Mammary epithelial cell (primary cell): Measurements from ENCODE around the gene CDH13.

Experiments used
- CTCF ChIP-seq, 2 donors: IDR thresholded peaks in 1 of 2; conservative IDR thresholded peaks in 1 of 2; 2 replicates each; pipeline ENCODE4 v1.5.1; 2011 to 2012; ENCODE audit warnings: inconsistent platforms in 2 of 2, low read length in 2 of 2, mild to moderate bottlenecking in 2 of 2, control low read depth in 1 of 2, low read depth in 1 of 2; ENCODE audit not compliant: insufficient read depth in 1 of 2; ENCODE audit errors: extremely low read depth in 1 of 2
- EZH2 ChIP-seq: IDR thresholded peaks from 2 replicates; pipeline ENCODE4 v1.6.1; 2012; ENCODE audit warnings: low read length, inconsistent platforms, borderline replicate concordance

GRCh38 chr16:82715160-82715559, 88.4 kb downstream of the CDH13 start:
- no peak for TF ChIP-seq CTCF (conservative IDR thresholded peaks at IDR 0.05 in 1 of 2, IDR thresholded peaks at IDR 0.05 in 1 of 2; ENCODE audit: extremely low read depth in 1 of 2, insufficient read depth in 1 of 2, low read depth in 1 of 2, low read length in 2 of 2)
- TF ChIP-seq EZH2: no peak
